Stomach (tissue), 9 donors: ENCODE measurements around the gene CRAMP1. TPM values are rescaled to one million over a fixed set of nuclear protein-coding genes. Genes with fewer than 3 reads are reported as not detected.

Experiments used
- DNase-seq, 2 donors: peaks; one replicate each; pipeline versions ENCODE4 v3.0.0 to v3.0.0-alpha.2; 2013 to 2019
- H3K27ac ChIP-seq, 5 donors: fragments of 200-600 bp in 4 of 5; sonication (generic) in 4 of 5; one replicate each; pipeline ENCODE4 v1.5.1; 2013 to 2019; ENCODE audit warnings: mild to moderate bottlenecking in 1 of 5, moderate library complexity in 1 of 5
- H3K27me3 ChIP-seq, 3 donors: fragments of 200-600 bp; sonication (generic); one replicate each; pipeline ENCODE4 v1.5.1; 2017 to 2019; ENCODE audit warnings: mixed run types in 1 of 3
- H3K36me3 ChIP-seq, 4 donors: fragments of 200-600 bp; sonication (generic); 1 replicate in 3 of 4; 2 replicates in 1 of 4; pipeline ENCODE4 v1.5.1; 2016 to 2019
- H3K4me1 ChIP-seq, 4 donors: fragments of 200-600 bp; sonication (generic); one replicate each; pipeline ENCODE4 v1.5.1; 2016 to 2019
- H3K4me3 ChIP-seq, 4 donors: fragments of 200-600 bp; sonication (generic) in 3 of 4; one replicate each; pipeline ENCODE4 v1.5.1; 2016 to 2019; ENCODE audit warnings: mild to moderate bottlenecking in 1 of 4
- H3K9me3 ChIP-seq, 4 donors: fragments of 200-600 bp; sonication (generic); one replicate each; pipeline ENCODE4 v1.5.1; 2016 to 2019
- EP300 ChIP-seq: sonication (generic); formaldehyde crosslinking; IDR thresholded peaks from one replicate; pipeline ENCODE4 v1.6.1; 2017; ENCODE audit warnings: antibody characterized with exemption
- POLR2A ChIP-seq, 4 donors: fragments of 450-650 bp; IDR thresholded peaks; one replicate each; pipeline ENCODE4 v1.6.1; 2016; ENCODE audit warnings: antibody characterized with exemption in 4 of 4, control low read depth in 2 of 4, mild to moderate bottlenecking in 1 of 4, moderate library complexity in 1 of 4
- POLR2AphosphoS5 ChIP-seq, 3 donors: sonication (generic); formaldehyde crosslinking; IDR thresholded peaks; one replicate each; pipeline ENCODE4 v1.6.1; 2016; ENCODE audit warnings: antibody characterized with exemption in 3 of 3
- WGBS, 5 donors: extraction: QIAGEN DNeasy Blood & Tissue Kit in 3 of 5; methylation state at CpG; one replicate each; pipeline versions ENCODE4 v1.1.5 to v1.1.7; 2013 to 2018; 5-methylcytosine and 5-hydroxymethylcytosine counted together
- intact Hi-C: fragments of 100-400 bp; cut with DNase I; formaldehyde crosslinking; loops from one replicate; pipeline ENCODE4 v1.15.1; 2023; ENCODE audit warnings: low total_unique reads
- polyA plus RNA-seq, 3 donors: library from polyadenylated mRNA; stranded (reverse); fragments of 200-250 nt; gene quantifications; one replicate each; pipeline ENCODE4 v1.2.3, GENCODE V29; 2013
- total RNA-seq, 5 donors: library from RNA; depleted of rRNA; stranded (reverse); fragments of >200 nt; gene quantifications; one replicate each; pipeline versions ENCODE4 v1.1.0 to v1.2.3, GENCODE V29; 2014 to 2016
- TF ChIP-seq, protein P1 (sequence below), 7 experiments: fragments of 450-650 bp in 4 of 7; fragments of 200-600 bp in 3 of 7; sonication (generic) in 3 of 7; IDR thresholded peaks; one replicate each; pipeline ENCODE4 v1.5.1; 2016 to 2019; ENCODE audit warnings: antibody characterized with exemption in 7 of 7, control low read depth in 2 of 7, mild to moderate bottlenecking in 1 of 7
- donor health status: healthy with polysubstance abuse.
- donor health status: Bipolar disorder and iron deficiency.
- donor health status: healthy.

The CRAMP1 gene
- total and polyA plus RNA-seq, 8 donors, result 3.4 to 28.1 (median 11.9) TPM

DNA sequence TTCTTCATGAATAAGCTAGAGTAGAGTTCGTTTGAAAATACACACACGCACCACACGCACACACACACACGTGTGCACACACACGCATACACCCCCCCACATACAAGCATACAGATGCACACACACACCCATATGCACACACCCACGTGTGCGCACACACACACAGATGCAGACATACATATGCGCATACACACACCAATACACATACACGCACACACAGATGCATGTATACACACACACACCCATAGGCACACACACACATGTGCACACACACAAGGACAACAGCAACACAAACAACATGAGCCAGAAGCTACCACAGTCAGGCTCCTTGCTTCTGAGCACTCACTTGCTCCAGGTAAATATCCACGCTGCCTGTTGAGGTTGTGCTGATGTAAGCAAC is 5.4 kb upstream of the CRAMP1 start:
- Histone ChIP-seq H3K27ac (no peak overlapping the region), H3K9me3 (no peaks in the 10 kb centered on the region), H3K4me1 (peaks cover 16 to 28% (median 24%) of the 10 kb centered on the region in 4 donors), H3K4me3 (no peak overlapping the region), H3K27me3 (no peaks in the 10 kb centered on the region), H3K36me3 (peaks cover 6 to 43% (median 35%) of the 10 kb centered on the region in 4 donors)
- intact Hi-C loops, result no loop called here
- no peak for DNase-seq
- TF ChIP-seq POLR2AphosphoS5 (IDR thresholded peaks at IDR 0.05) (no peak), POLR2A (IDR thresholded peaks at IDR 0.05) (no peak), EP300 (no peak)
- TF ChIP-seq, protein P1, sequence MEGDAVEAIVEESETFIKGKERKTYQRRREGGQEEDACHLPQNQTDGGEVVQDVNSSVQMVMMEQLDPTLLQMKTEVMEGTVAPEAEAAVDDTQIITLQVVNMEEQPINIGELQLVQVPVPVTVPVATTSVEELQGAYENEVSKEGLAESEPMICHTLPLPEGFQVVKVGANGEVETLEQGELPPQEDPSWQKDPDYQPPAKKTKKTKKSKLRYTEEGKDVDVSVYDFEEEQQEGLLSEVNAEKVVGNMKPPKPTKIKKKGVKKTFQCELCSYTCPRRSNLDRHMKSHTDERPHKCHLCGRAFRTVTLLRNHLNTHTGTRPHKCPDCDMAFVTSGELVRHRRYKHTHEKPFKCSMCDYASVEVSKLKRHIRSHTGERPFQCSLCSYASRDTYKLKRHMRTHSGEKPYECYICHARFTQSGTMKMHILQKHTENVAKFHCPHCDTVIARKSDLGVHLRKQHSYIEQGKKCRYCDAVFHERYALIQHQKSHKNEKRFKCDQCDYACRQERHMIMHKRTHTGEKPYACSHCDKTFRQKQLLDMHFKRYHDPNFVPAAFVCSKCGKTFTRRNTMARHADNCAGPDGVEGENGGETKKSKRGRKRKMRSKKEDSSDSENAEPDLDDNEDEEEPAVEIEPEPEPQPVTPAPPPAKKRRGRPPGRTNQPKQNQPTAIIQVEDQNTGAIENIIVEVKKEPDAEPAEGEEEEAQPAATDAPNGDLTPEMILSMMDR (IDR thresholded peaks at IDR 0.05), result no peak
- WGBS, 5 donors, result 92 to 94% (median 94%) methylated on average over 10 of the region's 10 CpGs

DNA sequence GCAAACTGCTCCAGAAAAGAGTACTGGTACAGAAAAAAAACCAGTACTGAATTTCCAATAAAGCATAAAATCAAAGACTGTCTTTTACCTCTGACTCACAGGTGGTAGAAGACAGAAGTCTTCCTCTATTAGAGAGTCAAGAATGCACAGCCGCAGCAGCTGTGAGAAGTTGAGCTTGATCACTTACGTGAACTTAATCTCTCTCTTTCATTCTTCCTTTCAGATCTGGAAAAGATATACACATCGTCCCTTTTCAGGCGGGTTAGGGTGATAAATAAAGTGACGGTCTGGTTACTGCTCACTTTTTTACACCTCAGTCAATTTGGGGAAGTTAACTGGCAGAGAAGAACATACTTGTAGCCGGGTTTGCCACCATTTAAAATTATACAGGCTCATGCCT is 4.2 kb upstream of the CRAMP1 start:
- H3K4me3 ChIP-seq, result no peak overlapping the region
- peaks cover 19 to 34% (median 31%) of the 10 kb centered on the region in 4 donors for H3K4me1 ChIP-seq
- TF ChIP-seq POLR2AphosphoS5 (IDR thresholded peaks at IDR 0.05) (no peak), POLR2A (IDR thresholded peaks at IDR 0.05) (no peak), EP300 (no peak)
- TF ChIP-seq, protein P1 (IDR thresholded peaks at IDR 0.05), result no peak
- H3K27ac ChIP-seq, result no peak overlapping the region
- DNase-seq, result no peak
- H3K27me3 ChIP-seq, result no peaks in the 10 kb centered on the region
- intact Hi-C loops, result no loop called here
- WGBS, 5 donors, result 86 to 93% (median 89%) methylated on average over 6 of the region's 6 CpGs
- peaks cover 5 to 33% (median 28%) of the 10 kb centered on the region in 4 donors for H3K36me3 ChIP-seq
- H3K9me3 ChIP-seq, result no peaks in the 10 kb centered on the region

DNA sequence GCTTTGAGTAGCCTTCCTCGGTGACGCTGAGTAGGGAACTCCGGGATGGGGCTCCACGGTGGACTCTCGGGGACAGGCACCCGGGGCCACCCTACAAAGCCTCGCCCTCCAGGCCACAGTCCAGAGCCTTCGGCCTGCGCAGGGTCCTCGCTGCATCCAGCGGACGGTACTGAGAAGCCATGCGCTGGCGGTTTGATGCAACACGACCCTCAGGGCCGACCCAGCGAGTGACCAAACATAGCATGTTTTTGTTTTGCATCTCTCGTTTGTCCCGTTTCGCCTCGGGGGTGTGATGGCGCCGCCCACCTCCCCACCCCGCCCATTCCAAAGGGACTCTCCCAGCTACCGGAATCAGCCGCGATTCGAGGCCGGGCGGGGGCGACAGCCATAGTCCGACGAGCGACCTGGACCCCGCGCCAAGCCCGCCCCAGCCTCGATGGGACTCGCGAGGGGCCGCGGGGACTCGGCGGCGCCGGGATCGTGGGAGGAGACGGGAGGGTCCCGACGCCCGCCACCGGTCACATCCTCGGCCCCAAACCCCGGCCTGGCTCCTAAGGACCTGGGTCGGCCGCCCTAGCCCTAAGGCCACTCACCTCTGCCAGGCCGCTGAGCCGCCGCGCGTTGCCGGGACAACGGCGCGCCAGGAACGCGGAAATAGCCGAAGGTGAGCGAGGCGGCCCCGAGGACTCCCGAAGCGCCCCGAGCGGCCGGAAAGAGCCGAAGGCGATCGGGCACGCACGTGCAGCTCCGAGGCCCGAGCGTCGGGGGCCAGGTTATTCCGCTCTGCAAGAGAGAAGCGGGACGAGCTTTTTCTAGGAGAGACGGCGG is 1.9 kb upstream of the CRAMP1 start:
- peak; percentile 93 to 96 for DNase-seq
- Histone ChIP-seq H3K9me3 (no peaks in the 10 kb centered on the region), H3K27ac (peak overlapping the region; percentile 74 to 93 (median 85)), H3K36me3 (peaks cover 5 to 20% (median 19%) of the 10 kb centered on the region in 4 donors), H3K27me3 (no peaks in the 10 kb centered on the region), H3K4me3 (peak overlapping the region; percentile 70 to 100 (median 98)), H3K4me1 (peaks cover 34 to 51% (median 48%) of the 10 kb centered on the region in 4 donors)
- intact Hi-C loops, result no loop called here
- WGBS, 5 donors, result 0 to 3% (median 1%) methylated on average over 29 to 90 of the region's 90 CpGs
- TF ChIP-seq POLR2A (IDR thresholded peaks at IDR 0.05) (no peak), POLR2AphosphoS5 (IDR thresholded peaks at IDR 0.05) (no peak), EP300 (no peak)
- TF ChIP-seq, protein P1 (IDR thresholded peaks at IDR 0.05), result no peak

DNA sequence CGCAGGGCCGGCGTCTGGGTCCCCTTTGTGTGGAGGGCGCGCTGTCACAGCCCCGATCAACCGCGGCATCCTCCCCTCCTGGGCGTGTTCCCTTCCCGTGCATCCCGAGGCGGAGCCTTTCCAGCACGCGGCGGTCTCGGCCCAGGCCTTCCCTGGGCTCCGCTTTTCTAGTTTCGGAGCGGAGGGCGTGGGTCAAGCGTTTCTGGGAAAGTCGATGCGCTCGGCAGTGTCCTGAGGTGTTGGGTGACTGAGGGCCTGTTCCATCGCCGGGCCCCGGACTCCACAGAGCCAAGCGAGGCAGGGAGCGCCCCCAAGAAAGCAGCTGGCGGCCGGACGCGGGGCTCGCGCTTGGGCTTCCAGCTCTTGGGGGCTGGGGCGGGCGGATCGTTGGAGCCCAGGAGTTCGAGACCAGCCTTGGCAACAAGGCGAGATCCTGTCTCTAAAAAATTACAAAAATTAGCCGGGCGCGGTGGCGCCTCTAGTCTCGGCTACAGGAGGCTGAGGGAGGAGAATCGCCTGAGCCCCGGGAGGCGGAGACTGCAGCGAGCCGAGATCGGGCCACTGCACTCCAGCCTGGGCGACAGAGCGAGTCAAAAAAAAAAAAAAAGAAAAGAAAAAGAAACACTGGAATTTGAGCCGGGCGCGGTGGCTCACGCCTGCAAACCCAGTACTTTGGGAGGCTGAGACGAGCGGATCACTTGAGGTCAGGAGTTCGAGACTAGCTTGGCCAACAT is 1.1 kb upstream of the CRAMP1 start:
- H3K27ac ChIP-seq, result peak overlapping the region; percentile 74 to 93 (median 85)
- intact Hi-C loops, result no loop called here
- H3K27me3 ChIP-seq, result no peaks in the 10 kb centered on the region
- 2 to 10% (median 4%) methylated on average over 37 to 60 of the region's 60 CpGs for WGBS, 5 donors
- peaks cover 42 to 59% (median 55%) of the 10 kb centered on the region in 4 donors for H3K4me1 ChIP-seq
- TF ChIP-seq EP300 (no peak), POLR2A (IDR thresholded peaks at IDR 0.05) (no peak), POLR2AphosphoS5 (IDR thresholded peaks at IDR 0.05) (no peak)
- TF ChIP-seq, protein P1 (IDR thresholded peaks at IDR 0.05), result no peak
- peaks cover 5 to 16% (median 14%) of the 10 kb centered on the region in 4 donors for H3K36me3 ChIP-seq
- DNase-seq, result no peak
- H3K4me3 ChIP-seq, result peak overlapping the region; percentile 70 to 100 (median 98)
- H3K9me3 ChIP-seq, result no peaks in the 10 kb centered on the region
